Liver (tissue), 3 donors: ENCODE results near the gene DDA1.

ENCODE experiments used
- ATF3 ChIP-seq: IDR thresholded peaks from 2 replicates; pipeline ENCODE4 v1.6.1; 2016; ENCODE audit warnings: antibody characterized with exemption
- CTCF ChIP-seq: fragments of 150-350 bp; IDR thresholded peaks from 2 replicates; pipeline ENCODE4 v1.5.1; 2017; ENCODE audit warnings: improper control_type of control experiment, low read depth, low read length; ENCODE audit not compliant: missing input control
- GABPA ChIP-seq, 2 donors: IDR thresholded peaks in 1 of 2; conservative IDR thresholded peaks in 1 of 2; 2 replicates each; pipeline ENCODE4 v1.6.1; 2016; ENCODE audit warnings: antibody characterized with exemption in 2 of 2, mild to moderate bottlenecking in 1 of 2, moderate library complexity in 1 of 2
- HNF4A ChIP-seq, 2 donors: conservative IDR thresholded peaks; 2 replicates each; pipeline ENCODE4 v1.6.1; 2016; ENCODE audit warnings: antibody characterized with exemption in 2 of 2, mild to moderate bottlenecking in 2 of 2
- HNF4G ChIP-seq: IDR thresholded peaks from 2 replicates; pipeline ENCODE4 v1.6.1; 2016; ENCODE audit warnings: antibody characterized with exemption
- JUND ChIP-seq, 2 donors: IDR thresholded peaks; 2 replicates each; pipeline ENCODE4 v1.6.1; 2016; ENCODE audit warnings: antibody characterized with exemption in 2 of 2
- MAX ChIP-seq: IDR thresholded peaks from 2 replicates; pipeline ENCODE4 v1.6.1; 2016; ENCODE audit warnings: antibody characterized with exemption
- NR2F2 ChIP-seq: IDR thresholded peaks from 2 replicates; pipeline ENCODE4 v1.6.1; 2016; ENCODE audit warnings: antibody characterized with exemption
- RAD21 ChIP-seq, 2 donors: IDR thresholded peaks; 2 replicates each; pipeline ENCODE4 v1.6.1; 2016; ENCODE audit warnings: antibody characterized with exemption in 2 of 2, mild to moderate bottlenecking in 2 of 2
- REST ChIP-seq: IDR thresholded peaks from 2 replicates; pipeline ENCODE4 v1.6.1; 2016; ENCODE audit warnings: antibody characterized with exemption, mild to moderate bottlenecking
- RXRA ChIP-seq, 2 donors: IDR thresholded peaks; 2 replicates each; pipeline ENCODE4 v1.6.1; 2017 to 2018; ENCODE audit warnings: antibody characterized with exemption in 2 of 2, mild to moderate bottlenecking in 1 of 2
- SP1 ChIP-seq: IDR thresholded peaks from 2 replicates; pipeline ENCODE4 v1.6.1; 2018; ENCODE audit warnings: antibody characterized with exemption, mild to moderate bottlenecking
- TAF1 ChIP-seq: conservative IDR thresholded peaks from 2 replicates; pipeline ENCODE4 v1.6.1; 2016; ENCODE audit warnings: antibody characterized with exemption, mild to moderate bottlenecking
- ZBTB33 ChIP-seq: IDR thresholded peaks from 2 replicates; pipeline ENCODE4 v1.6.1; 2016; ENCODE audit warnings: antibody characterized with exemption
- donor health status: healthy.
- donor health status: healthy.

GRCh38 chr19:17300992-17301619 is 8.3 kb upstream of the DDA1 start:
- TF ChIP-seq MAX (no peak), REST (no peak), CTCF (no peak), TAF1 (no peak), RAD21 (IDR thresholded peaks at IDR 0.05) (no peak), SP1 (no peak), JUND (IDR thresholded peaks at IDR 0.05) (no peak), NR2F2 (no peak), GABPA (IDR thresholded peaks at IDR 0.05 in 1 of 2, conservative IDR thresholded peaks at IDR 0.05 in 1 of 2) (no peak), RXRA (IDR thresholded peaks at IDR 0.05) (no peak), HNF4A (conservative IDR thresholded peaks at IDR 0.05) (no peak), HNF4G (no peak), ATF3 (no peak), ZBTB33 (no peak)
